K562 (cell line): ENCODE measurements around the gene MFAP2. TPM values are rescaled to one million over a fixed set of nuclear protein-coding genes. Genes with fewer than 3 reads are reported as not detected.
A peak's percentile ranks its signal among the peaks of the same experiment; 100 is the strongest.

ENCODE experiments used
- ATAC-seq: fragments of 200-7000 bp; cut with Tn5 transposase; 3 replicates; pipeline ENCODE4 v1.9.1; 2020; ENCODE audit warnings: moderate library complexity
- BruUV-seq: library from RNA; stranded (reverse); fragments of 400-500 nt; replicated peaks from 2 replicates; lab custom pipeline; 2021; lab: Mats Ljungman, UMichigan
- CTCF ChIA-PET: fragments of 300-600 bp; formaldehyde crosslinking; extraction: SDS; loops from one replicate; lab custom pipeline; 2021; ENCODE audit warnings: low intra/inter-chr PET ratio; lab: Yijun Ruan, JAX
- POLR2A ChIA-PET: fragments of 300-600, 350-650 bp; sonication (Branson Sonifier 250); formaldehyde crosslinking; extraction: SDS; loops from one replicate; lab custom pipeline; 2021; ENCODE audit warnings: antibody characterized with exemption, inconsistent platforms; lab: Yijun Ruan, JAX
- DNase-seq, 4 experiments: peaks; one replicate each; pipeline versions ENCODE4 v3.0.0 to v3.0.0-alpha.2; 2011 to 2018; ENCODE audit warnings: low spot score in 3 of 4, mixed read lengths in 3 of 4; ENCODE audit errors: extremely low read depth in 1 of 4
- FAIRE-seq: peaks from 2 replicates; lab custom pipeline; 2011; peaks lifted over from hg19 to GRCh38; lab: Jason Lieb, UNC
- H2AFZ ChIP-seq: 2 replicates; pipeline ENCODE4 v1.6.0; 2011; ENCODE audit warnings: low read depth, low read length, control low read depth, inconsistent platforms
- H3K27ac ChIP-seq: fragments of 200-600 bp; 3 replicates; pipeline ENCODE4 v1.8.0; 2011; ENCODE audit warnings: low read depth, mild to moderate bottlenecking, control low read depth, inconsistent platforms, low read length, moderate library complexity, mixed read lengths; ENCODE audit errors: extremely low read depth
- H3K27me3 ChIP-seq, 2 experiments: fragments of 300-600 bp in 1 of 2; 2 replicates in 1 of 2; 3 replicates in 1 of 2; pipeline versions ENCODE4 v1.6.0 to v1.8.0; 2011; ENCODE audit warnings: inconsistent platforms in 2 of 2, low read length in 2 of 2, mild to moderate bottlenecking in 1 of 2, mixed read lengths in 1 of 2, moderate library complexity in 1 of 2; ENCODE audit not compliant: control insufficient read depth in 2 of 2, insufficient read depth in 2 of 2
- H3K36me3 ChIP-seq: fragments of 300-600 bp; 3 replicates; pipeline ENCODE4 v1.8.0; 2011; ENCODE audit warnings: mild to moderate bottlenecking, low read length, inconsistent platforms; ENCODE audit not compliant: control insufficient read depth, insufficient read depth
- H3K4me1 ChIP-seq, 2 experiments: fragments of 200-600 bp in 1 of 2; replicated peaks in 1 of 2; 2 replicates in 1 of 2; 3 replicates in 1 of 2; pipeline versions ENCODE4 v1.5.1 to v1.8.0; 2011; ENCODE audit warnings: inconsistent platforms in 2 of 2, low read length in 2 of 2, mild to moderate bottlenecking in 1 of 2, mixed read lengths in 1 of 2, moderate library complexity in 1 of 2; ENCODE audit not compliant: control insufficient read depth in 2 of 2, insufficient read depth in 2 of 2
- H3K4me2 ChIP-seq: 2 replicates; pipeline ENCODE4 v1.6.1; 2011; ENCODE audit warnings: low read length, control low read depth, inconsistent platforms, mixed read lengths; ENCODE audit not compliant: insufficient read depth
- H3K4me3 ChIP-seq: fragments of 200-600 bp; sonication (generic), shearing (Covaris generic); 2 replicates; pipeline ENCODE4 v1.5.1; 2016; ENCODE audit warnings: control low read depth, inconsistent platforms
- H3K79me2 ChIP-seq: fragments of 200-600 bp; 3 replicates; pipeline ENCODE4 v1.8.0; 2011; ENCODE audit warnings: low read length, inconsistent platforms; ENCODE audit not compliant: control insufficient read depth, insufficient read depth
- H3K9ac ChIP-seq, 2 experiments: 2 replicates each; pipeline versions ENCODE4 v1.6.0 to v1.6.1; 2011; ENCODE audit warnings: low read depth in 2 of 2, low read length in 2 of 2, control low read depth in 1 of 2, inconsistent platforms in 1 of 2, mild to moderate bottlenecking in 1 of 2, mixed read lengths in 1 of 2; ENCODE audit not compliant: insufficient read depth in 1 of 2
- H3K9me1 ChIP-seq: one replicate; pipeline ENCODE4 v1.6.0; 2011; ENCODE audit warnings: inconsistent platforms, mild to moderate bottlenecking, low read length, moderate library complexity; ENCODE audit not compliant: control insufficient read depth, insufficient read depth
- H3K9me3 ChIP-seq: replicated peaks from 2 replicates; pipeline ENCODE4 v1.5.1; 2011; ENCODE audit warnings: low read depth, low read length, inconsistent platforms; ENCODE audit not compliant: control insufficient read depth, insufficient read depth
- H4K20me1 ChIP-seq: replicated peaks from 2 replicates; pipeline ENCODE4 v1.6.1; 2011; ENCODE audit warnings: low read length, inconsistent platforms, mixed read lengths; ENCODE audit not compliant: control insufficient read depth, insufficient read depth
- BRCA1 ChIP-seq, 2 experiments: fragments of 450-650 bp in 1 of 2; sonication (generic) in 1 of 2; formaldehyde crosslinking in 1 of 2; IDR thresholded peaks; 2 replicates each; pipeline versions ENCODE4 v1.5.0 to v1.6.1; 2017 to 2020; ENCODE audit warnings: mild to moderate bottlenecking in 1 of 2, missing genetic modification reagents in 1 of 2
- MCM7 ChIP-seq, 2 experiments: fragments of 450-650 bp; IDR thresholded peaks; 2 replicates each; pipeline ENCODE4 v1.6.1; 2016 to 2018
- MIER1 ChIP-seq: fragments of 450-650 bp; IDR thresholded peaks from 2 replicates; pipeline ENCODE4 v1.6.1; 2016; ENCODE audit warnings: antibody characterized with exemption, mild to moderate bottlenecking, low read depth
- NCOA6 ChIP-seq: fragments of 450-650 bp; IDR thresholded peaks from 2 replicates; pipeline ENCODE4 v1.6.1; 2017; ENCODE audit warnings: mild to moderate bottlenecking
- RBBP5 ChIP-seq: fragments of 200-600 bp; sonication (generic); IDR thresholded peaks from 2 replicates; pipeline ENCODE4 v1.6.1; 2012; ENCODE audit warnings: borderline replicate concordance, mild to moderate bottlenecking, low read length, control low read depth, inconsistent platforms; ENCODE audit not compliant: insufficient read depth, poor library complexity, severe bottlenecking
- RBM14 ChIP-seq: fragments of 200-400 bp; formaldehyde crosslinking; IDR thresholded peaks from 2 replicates; pipeline ENCODE4 v1.6.1; 2018; ENCODE audit warnings: low read depth, mild to moderate bottlenecking, low read length, moderate library complexity, borderline replicate concordance; ENCODE audit not compliant: insufficient read depth
- YBX1 ChIP-seq: fragments of 450-650 bp; IDR thresholded peaks from 2 replicates; pipeline ENCODE4 v1.7.1; 2016; ENCODE audit warnings: mild to moderate bottlenecking
- ZFP91 ChIP-seq: sonication (generic); formaldehyde crosslinking; IDR thresholded peaks from 2 replicates; pipeline ENCODE4 v1.8.0; 2022; ENCODE audit warnings: mild to moderate bottlenecking, missing genetic modification reagents
- ZNF124 ChIP-seq: sonication (generic); formaldehyde crosslinking; IDR thresholded peaks from 2 replicates; pipeline ENCODE4 v1.8.1; 2022; ENCODE audit warnings: missing genetic modification reagents
- ZNF699 ChIP-seq: fragments of 250-450 bp; sonication (Bioruptor Pico); IDR thresholded peaks from 2 replicates; pipeline ENCODE4 v1.8.0; 2021; ENCODE audit warnings: mild to moderate bottlenecking, moderate library complexity; ENCODE audit not compliant: insufficient replicate concordance
- ZNF778 ChIP-seq: fragments of 450-650 bp; formaldehyde crosslinking; IDR thresholded peaks from 2 replicates; pipeline ENCODE4 v1.4.0; 2020; ENCODE audit warnings: mild to moderate bottlenecking, moderate library complexity
- WGBS: fragments of 100-300 bp; shearing (Covaris generic); methylation state at CpG from one replicate; pipeline ENCODE4 v1.1.6; 2016; ENCODE audit warnings: low coverage, mixed read lengths; ENCODE audit not compliant: insufficient coverage; ENCODE audit errors: missing lambda C conversion rate; 5-methylcytosine and 5-hydroxymethylcytosine counted together
- in situ Hi-C: fragments of 300-500 bp; cut with MboI; formaldehyde crosslinking; loops from 4 replicates; pipeline ENCODE4 v1.15.0; 2018; ENCODE audit warnings: inconsistent platforms, mixed read lengths
- intact Hi-C: fragments of 100-400 bp; cut with micrococcal nuclease; formaldehyde crosslinking; loops from 2 replicates; pipeline ENCODE4 v1.14.2; 2022
- polyA plus RNA-seq, 8 experiments: library from polyadenylated mRNA; depleted of rRNA in 4 of 8; stranded (reverse) in 5 of 8; unstranded in 3 of 8; fragments of >200 nt; fragmentation: Nextera tagmentation in 2 of 8; fragmentation: Illumina TruSeq in 1 of 8; extraction: Ambion mirVana in 2 of 8; extraction: Trizol in 1 of 8; gene quantifications; 2 replicates each; pipeline versions ENCODE4 v1.2.1 to v1.2.3, GENCODE V29; 2011 to 2014; ENCODE audit warnings: inconsistent platforms in 1 of 8, missing spikeins in 1 of 8
- total RNA-seq, 7 experiments: library from RNA; depleted of rRNA in 6 of 7; stranded (reverse); fragments of >200 nt in 6 of 7; fragmentation: Illumina TruSeq in 2 of 7; extraction: Trizol in 2 of 7; gene quantifications; 2 replicates each; pipeline versions ENCODE4 v1.2.1 to v1.2.3, GENCODE V29; 2011 to 2021; ENCODE audit warnings: low replicate concordance in 1 of 7
- TF ChIP-seq, protein P1 (sequence below): sonication (generic); formaldehyde crosslinking; IDR thresholded peaks from 2 replicates; pipeline ENCODE4 v1.8.1; 2023; ENCODE audit warnings: missing genetic modification reagents, mild to moderate bottlenecking, borderline replicate concordance
- TF ChIP-seq, protein P2 (sequence below): fragments of 250-450 bp; sonication (Bioruptor Pico); IDR thresholded peaks from 2 replicates; pipeline ENCODE4 v1.8.0; 2022; ENCODE audit warnings: inconsistent platforms, mild to moderate bottlenecking, moderate library complexity, borderline replicate concordance

MFAP2 gene
- total and polyA plus RNA-seq, 9 of the 15 experiments (the other 6 are each of a cell fraction or from before 2014, with no cell fraction given) = not detected

DNA sequence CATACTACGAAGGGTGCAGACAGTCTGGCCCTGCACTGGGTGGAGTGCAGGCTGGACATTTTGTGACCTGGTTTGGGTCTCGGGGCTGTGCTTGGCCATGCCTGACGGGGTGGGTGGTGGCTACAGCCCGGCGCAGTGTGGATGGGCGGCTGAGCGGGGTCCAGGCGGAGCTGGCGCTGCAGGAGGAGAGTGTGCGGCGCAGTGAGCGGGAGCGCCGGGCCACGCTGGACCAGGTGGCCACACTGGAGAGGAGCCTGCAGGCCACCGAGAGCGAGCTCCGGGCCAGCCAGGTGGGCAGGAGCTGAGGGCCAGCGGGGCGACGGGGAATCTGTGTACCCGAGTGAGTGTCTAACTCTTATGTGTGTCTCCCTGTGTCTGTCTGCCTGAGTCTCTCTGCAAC, 14.1 kb downstream of the MFAP2 start:
- Histone ChIP-seq H3K4me3 (no peak overlapping the region), H3K9ac (peak overlapping the region in 1 of 2 experiments; percentile 28; a peak in 1 of 4 replicates), H4K20me1 (peaks cover 10% of the 10 kb centered on the region), H3K9me3 (no peaks in the 10 kb centered on the region), H2AFZ (no peak overlapping the region), H3K27me3 (peaks cover 30 to 59% of the 10 kb centered on the region in 2 experiments; a peak in 4 of 5 replicates), H3K79me2 (no peaks in the 10 kb centered on the region), H3K27ac (no peak overlapping the region), H3K9me1 (no peaks in the 10 kb centered on the region), H3K4me1 (peaks cover 0 to 45% of the 10 kb centered on the region in 2 experiments; a peak in 2 of 5 replicates), H3K4me2 (no peak overlapping the region), H3K36me3 (no peaks in the 10 kb centered on the region)
- POLR2A ChIA-PET = interaction anchor here (0.7 to 3.3 kb wide), 8 partner anchors 10 to 78 kb away, joined by 3 to 10 read pairs (median 4); no protein-coding TSS in a partner anchor
- FAIRE-seq (no peak), DNase-seq (no peak), ATAC-seq (no peak)
- CTCF ChIA-PET = no interaction called here
- in situ Hi-C loops (no loop called here), intact Hi-C loops (no loop called here)
- 32% methylated on average over 20 of the region's 22 CpGs for WGBS
- BruUV-seq = no TSS peak
- TF ChIP-seq MIER1 (no peak), YBX1 (no peak), ZNF124 (CRISPR knock-in tag) (no peak), NCOA6 (no peak), MCM7 (IDR thresholded peaks at IDR 0.05) (no peak), ZNF699 (CRISPR knock-in tag) (no peak), RBBP5 (no peak), BRCA1 (IDR thresholded peaks at IDR 0.05) (no peak), BRCA1 (CRISPR knock-in tag; IDR thresholded peaks at IDR 0.05) (no peak), RBM14 (no peak), ZFP91 (CRISPR knock-in tag) (no peak), ZNF778 (CRISPR knock-in tag) (no peak)
- TF ChIP-seq, protein P1, sequence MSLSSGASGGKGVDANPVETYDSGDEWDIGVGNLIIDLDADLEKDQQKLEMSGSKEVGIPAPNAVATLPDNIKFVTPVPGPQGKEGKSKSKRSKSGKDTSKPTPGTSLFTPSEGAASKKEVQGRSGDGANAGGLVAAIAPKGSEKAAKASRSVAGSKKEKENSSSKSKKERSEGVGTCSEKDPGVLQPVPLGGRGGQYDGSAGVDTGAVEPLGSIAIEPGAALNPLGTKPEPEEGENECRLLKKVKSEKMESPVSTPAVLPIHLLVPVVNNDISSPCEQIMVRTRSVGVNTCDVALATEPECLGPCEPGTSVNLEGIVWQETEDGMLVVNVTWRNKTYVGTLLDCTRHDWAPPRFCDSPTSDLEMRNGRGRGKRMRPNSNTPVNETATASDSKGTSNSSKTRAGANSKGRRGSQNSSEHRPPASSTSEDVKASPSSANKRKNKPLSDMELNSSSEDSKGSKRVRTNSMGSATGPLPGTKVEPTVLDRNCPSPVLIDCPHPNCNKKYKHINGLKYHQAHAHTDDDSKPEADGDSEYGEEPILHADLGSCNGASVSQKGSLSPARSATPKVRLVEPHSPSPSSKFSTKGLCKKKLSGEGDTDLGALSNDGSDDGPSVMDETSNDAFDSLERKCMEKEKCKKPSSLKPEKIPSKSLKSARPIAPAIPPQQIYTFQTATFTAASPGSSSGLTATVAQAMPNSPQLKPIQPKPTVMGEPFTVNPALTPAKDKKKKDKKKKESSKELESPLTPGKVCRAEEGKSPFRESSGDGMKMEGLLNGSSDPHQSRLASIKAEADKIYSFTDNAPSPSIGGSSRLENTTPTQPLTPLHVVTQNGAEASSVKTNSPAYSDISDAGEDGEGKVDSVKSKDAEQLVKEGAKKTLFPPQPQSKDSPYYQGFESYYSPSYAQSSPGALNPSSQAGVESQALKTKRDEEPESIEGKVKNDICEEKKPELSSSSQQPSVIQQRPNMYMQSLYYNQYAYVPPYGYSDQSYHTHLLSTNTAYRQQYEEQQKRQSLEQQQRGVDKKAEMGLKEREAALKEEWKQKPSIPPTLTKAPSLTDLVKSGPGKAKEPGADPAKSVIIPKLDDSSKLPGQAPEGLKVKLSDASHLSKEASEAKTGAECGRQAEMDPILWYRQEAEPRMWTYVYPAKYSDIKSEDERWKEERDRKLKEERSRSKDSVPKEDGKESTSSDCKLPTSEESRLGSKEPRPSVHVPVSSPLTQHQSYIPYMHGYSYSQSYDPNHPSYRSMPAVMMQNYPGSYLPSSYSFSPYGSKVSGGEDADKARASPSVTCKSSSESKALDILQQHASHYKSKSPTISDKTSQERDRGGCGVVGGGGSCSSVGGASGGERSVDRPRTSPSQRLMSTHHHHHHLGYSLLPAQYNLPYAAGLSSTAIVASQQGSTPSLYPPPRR (CRISPR knock-in tag) = no peak
- TF ChIP-seq, protein P2, sequence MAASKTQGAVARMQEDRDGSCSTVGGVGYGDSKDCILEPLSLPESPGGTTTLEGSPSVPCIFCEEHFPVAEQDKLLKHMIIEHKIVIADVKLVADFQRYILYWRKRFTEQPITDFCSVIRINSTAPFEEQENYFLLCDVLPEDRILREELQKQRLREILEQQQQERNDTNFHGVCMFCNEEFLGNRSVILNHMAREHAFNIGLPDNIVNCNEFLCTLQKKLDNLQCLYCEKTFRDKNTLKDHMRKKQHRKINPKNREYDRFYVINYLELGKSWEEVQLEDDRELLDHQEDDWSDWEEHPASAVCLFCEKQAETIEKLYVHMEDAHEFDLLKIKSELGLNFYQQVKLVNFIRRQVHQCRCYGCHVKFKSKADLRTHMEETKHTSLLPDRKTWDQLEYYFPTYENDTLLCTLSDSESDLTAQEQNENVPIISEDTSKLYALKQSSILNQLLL (CRISPR knock-in tag) = no peak
